Measurements from ENCODE around the gene GPER1.
A peak's percentile ranks its signal among the peaks of the same experiment; 100 is the strongest.

GPER1 gene

DNA sequence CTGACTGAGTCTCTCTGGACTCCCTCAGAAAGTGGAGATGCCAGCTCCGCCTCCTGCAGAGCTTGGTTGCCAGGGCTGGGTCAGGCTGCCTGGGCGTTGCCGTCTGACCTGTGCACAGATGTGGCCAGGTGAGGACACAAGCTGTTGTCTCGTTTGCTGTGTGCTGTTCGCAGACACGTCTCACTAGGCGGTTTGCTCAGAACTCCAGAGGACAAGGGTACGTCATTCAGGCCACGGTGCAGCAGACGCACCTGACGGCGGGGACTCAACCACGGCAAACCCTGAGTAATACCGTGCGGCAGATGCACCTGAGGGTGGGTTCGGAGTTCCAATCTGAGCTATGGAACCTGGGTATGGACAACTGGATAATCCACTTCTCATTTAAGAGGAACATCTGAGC, 11.7 kb downstream of the GPER1 start:
- TF ChIP-seq, protein P1, sequence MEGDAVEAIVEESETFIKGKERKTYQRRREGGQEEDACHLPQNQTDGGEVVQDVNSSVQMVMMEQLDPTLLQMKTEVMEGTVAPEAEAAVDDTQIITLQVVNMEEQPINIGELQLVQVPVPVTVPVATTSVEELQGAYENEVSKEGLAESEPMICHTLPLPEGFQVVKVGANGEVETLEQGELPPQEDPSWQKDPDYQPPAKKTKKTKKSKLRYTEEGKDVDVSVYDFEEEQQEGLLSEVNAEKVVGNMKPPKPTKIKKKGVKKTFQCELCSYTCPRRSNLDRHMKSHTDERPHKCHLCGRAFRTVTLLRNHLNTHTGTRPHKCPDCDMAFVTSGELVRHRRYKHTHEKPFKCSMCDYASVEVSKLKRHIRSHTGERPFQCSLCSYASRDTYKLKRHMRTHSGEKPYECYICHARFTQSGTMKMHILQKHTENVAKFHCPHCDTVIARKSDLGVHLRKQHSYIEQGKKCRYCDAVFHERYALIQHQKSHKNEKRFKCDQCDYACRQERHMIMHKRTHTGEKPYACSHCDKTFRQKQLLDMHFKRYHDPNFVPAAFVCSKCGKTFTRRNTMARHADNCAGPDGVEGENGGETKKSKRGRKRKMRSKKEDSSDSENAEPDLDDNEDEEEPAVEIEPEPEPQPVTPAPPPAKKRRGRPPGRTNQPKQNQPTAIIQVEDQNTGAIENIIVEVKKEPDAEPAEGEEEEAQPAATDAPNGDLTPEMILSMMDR (conservative IDR thresholded peaks at IDR 0.05; ENCODE audit: low read depth, low read length) = no peak
- no peak for DNase-seq (ENCODE audit: low read depth)
- H3K4me3 ChIP-seq (ENCODE audit: low read depth, low read length) = no peak overlapping the region

DNA sequence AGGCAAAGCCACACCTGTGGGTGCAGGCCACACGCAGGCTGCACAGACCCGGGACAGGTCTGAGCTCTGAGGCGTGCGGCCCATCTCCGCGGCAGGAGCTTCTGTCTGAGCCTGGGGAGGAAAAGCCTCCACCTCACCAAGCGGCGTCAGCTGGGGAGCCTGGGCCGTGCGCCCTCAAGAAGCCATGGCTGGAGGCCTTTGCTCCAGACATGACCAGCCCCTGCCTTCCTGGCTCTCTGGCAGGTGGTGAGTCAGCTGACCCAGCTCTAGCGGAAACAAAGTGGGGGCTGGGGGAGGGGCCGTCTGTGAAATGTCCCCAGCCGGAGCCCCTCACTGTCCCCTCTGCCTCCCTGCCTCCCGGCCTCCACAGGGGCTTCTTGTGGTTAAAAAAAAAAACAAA, 12.5 kb downstream of the GPER1 start:
- TF ChIP-seq, protein P1 (conservative IDR thresholded peaks at IDR 0.05; ENCODE audit: low read depth, low read length) = no peak
- no peak overlapping the region for H3K4me3 ChIP-seq (ENCODE audit: low read depth, low read length)
- no peak for DNase-seq (ENCODE audit: low read depth)

DNA sequence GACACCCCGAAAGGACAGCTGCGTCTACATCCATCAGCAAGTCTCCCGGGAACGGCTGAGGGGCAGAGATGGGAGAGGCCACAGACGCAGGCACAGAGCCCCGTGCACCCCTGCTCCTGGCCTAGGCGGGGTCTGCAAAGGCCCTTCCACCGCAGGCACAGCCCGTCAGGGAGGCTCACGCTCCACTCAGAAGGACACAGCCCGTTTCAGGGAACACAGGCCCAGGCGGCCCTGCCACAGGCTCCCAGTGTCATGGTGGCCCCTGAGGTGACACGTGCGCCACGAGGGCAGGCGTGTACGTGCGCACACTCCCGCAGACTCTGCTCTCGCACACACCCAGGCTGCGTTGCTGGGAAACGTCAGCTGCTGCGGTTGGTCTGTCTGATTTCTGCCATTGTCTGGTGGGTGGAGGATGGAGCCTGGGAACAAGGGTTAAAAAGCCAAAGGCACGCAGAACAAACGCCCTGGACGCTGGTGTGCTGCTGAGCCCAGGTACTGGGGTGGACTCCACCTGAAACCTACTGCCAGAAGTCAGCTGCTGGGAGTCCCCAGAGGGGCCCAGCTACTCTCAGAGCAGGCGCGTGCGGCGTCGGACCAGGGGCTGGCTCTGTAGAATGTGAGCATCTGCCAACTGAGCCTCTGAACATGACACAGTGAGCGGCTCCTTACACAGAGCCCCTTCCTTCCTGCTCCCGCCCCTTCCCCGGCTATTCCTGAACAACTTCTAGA, 13.1 kb downstream of the GPER1 start:
- TF ChIP-seq, protein P1 (conservative IDR thresholded peaks at IDR 0.05; ENCODE audit: low read depth, low read length) = no peak
- H3K4me3 ChIP-seq (ENCODE audit: low read depth, low read length) = no peak overlapping the region
- DNase-seq (ENCODE audit: low read depth) = no peak

DNA sequence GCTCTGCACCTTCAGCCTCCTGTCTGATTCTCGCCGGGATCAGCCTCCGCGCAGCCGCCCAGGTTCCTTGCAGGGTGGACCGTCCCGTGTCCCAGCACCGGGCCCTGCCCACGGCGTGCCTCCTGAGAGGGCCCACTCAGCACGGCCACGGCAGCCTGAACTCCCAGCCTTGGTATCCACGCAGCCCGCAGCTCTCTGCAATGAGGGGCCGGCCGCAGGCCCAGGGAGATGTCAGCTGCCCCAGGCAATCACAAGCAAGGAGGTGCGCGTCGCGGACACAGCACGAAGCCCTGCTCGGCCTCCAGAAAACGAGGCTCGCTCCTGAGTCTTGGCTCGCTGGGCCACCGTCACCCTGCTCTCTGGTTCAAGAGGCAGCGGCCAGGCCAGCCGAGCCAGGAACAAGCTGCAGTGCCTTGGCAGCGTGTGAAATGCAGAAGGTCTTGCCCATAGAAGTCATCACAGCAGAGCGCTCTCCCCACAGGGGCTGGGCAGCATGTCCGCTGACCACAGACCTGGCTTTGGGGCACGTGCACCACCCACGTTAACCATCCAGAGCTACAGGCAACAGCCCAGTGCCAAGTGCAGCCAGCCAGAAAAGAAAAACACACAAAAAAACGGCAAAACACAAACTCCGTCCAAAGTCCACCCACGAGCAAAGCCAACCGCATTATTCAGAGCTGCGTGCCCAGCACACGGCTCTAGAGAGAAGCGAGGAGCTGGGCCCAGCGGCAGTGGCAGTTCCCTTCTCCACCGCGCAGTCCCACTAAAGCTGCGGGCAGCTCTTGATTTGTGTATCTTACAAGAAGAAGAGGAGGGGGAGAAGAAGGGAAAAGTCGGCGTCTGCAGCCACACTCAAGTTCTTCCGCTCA, 13.9 kb downstream of the GPER1 start:
- TF ChIP-seq, protein P1 (conservative IDR thresholded peaks at IDR 0.05; ENCODE audit: low read depth, low read length) = no peak
- no peak for DNase-seq (ENCODE audit: low read depth)

DNA sequence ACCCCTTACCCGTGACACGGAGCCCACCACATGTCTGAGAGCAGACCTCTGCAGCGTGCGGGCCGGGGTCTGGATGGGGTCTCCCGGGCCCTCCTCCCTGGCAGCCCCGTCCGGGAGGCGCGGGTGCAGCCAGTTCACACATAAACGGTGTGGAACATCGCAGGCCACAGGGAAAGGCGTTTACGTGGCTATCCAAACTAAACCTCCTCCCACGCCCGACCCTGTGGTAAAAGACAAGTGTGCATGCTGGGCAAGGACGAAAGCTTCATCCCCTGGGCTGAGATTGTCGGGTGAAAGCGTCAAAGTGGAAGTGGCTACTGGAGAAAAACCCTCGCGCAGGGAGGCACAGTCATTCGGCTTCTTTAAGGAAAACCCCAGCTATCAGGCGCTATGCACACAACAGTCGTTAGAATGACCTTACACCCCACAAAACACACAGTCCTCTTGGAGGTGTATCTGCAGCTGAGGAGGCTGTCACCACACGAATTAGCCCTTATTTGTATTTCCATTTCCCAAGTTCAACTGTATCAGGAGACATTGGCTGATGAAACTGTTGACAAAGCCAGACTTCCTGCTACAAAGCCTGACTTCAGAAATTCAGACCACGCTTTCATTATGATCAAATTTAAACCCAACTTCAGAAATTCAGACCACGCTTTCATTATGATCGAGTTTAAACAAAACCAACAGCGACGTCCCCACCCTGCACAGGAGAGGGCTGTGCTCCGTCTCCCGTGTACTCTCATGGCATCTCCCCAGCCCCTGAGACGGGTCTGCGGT, 15.3 kb downstream of the GPER1 start:
- TF ChIP-seq, protein P1 (conservative IDR thresholded peaks at IDR 0.05; ENCODE audit: low read depth, low read length) = no peak
- DNase-seq (ENCODE audit: low read depth) = peak; percentile 32

More for the DNA sequence above, 13.9 kb downstream of the GPER1 start:
- H3K4me3 ChIP-seq (ENCODE audit: low read depth, low read length) = no peak overlapping the region

DNA sequence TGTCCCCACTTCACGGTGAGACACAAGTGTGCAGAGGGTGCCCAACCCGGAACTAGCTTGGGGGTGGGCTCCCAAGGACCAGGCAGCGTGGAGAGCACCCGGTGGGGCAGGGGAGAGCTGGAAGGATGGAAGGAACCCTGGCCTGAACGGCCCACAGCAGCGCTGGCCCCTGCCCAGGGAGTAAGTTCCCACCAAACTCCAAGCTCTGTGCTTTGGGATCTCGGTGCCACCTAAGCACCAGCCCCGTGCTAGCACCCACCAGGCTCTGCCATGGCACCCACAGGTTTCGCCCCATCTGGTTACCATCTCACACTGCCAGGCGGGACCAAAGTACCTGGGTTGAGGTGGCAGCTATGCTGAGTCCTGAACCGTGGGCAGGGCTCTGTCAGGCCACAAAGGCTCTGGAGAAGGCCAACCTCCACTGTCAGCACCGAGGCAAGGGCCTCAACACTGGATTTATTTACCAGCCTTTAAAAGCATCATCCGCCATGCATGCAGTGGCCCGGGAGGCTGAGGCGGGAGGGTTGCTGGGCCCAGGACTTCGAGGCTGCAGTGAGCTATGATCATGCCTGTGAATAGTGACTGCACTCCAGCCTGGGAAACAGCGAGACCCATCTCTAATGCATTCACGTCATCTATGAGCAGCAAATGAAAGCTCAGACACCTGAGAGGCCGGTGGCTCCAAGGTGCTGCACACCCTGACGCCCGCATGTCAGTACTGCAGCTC, 16.0 kb downstream of the GPER1 start:
- no peak for DNase-seq (ENCODE audit: low read depth)
- no peak overlapping the region for H3K4me3 ChIP-seq (ENCODE audit: low read depth, low read length)
- TF ChIP-seq, protein P1 (conservative IDR thresholded peaks at IDR 0.05; ENCODE audit: low read depth, low read length) = no peak

More for the DNA sequence above, 15.3 kb downstream of the GPER1 start:
- H3K4me3 ChIP-seq (ENCODE audit: low read depth, low read length) = peak overlapping the region; percentile 8
